ENCODE data around the gene ATP10A. TPM values are rescaled to one million over a fixed set of nuclear protein-coding genes. Genes with fewer than 3 reads are reported as not detected.

Gene ATP10A
- total RNA-seq, 4 donors from 2014 or later = 2.7 to 7.0 (median 3.4) TPM

DNA sequence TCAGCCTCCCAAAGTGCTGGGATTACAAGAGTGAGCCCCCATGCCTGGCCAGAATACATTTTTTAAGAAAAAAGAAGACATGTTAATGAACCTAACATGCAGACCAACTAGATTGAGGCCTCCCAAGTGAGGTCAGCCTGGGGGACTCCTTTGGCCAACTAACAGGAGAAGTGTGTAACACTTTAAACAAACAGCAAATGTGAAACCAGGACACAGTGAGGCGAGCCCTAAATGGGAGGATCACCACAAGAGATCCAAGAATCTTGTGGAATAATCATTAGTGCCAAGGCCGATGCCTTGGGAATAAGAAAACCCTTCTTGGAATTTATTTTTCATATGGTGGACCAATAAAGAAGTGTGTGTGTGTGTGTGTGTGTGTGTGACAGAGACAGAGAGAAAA, 73.9 kb downstream of the ATP10A start:
- WGBS, 2 donors = 78% methylated on average over 2 of the region's 2 CpGs
- intact Hi-C loops (cut with DNase I) = no loop called here
- Histone ChIP-seq H3K27ac (no peak overlapping the region), H3K27me3 (no peaks in the 10 kb centered on the region), H3K36me3 (no peaks in the 10 kb centered on the region), H3K9me3 (no peaks in the 10 kb centered on the region), H3K4me3 (replicated peaks in 1 of 3) (no peak overlapping the region), H3K4me1 (peaks cover 0 to 12% of the 10 kb centered on the region in 2 donors)
- TF ChIP-seq POLR2A (IDR thresholded peaks at IDR 0.05) = no peak
- no peak for DNase-seq

DNA sequence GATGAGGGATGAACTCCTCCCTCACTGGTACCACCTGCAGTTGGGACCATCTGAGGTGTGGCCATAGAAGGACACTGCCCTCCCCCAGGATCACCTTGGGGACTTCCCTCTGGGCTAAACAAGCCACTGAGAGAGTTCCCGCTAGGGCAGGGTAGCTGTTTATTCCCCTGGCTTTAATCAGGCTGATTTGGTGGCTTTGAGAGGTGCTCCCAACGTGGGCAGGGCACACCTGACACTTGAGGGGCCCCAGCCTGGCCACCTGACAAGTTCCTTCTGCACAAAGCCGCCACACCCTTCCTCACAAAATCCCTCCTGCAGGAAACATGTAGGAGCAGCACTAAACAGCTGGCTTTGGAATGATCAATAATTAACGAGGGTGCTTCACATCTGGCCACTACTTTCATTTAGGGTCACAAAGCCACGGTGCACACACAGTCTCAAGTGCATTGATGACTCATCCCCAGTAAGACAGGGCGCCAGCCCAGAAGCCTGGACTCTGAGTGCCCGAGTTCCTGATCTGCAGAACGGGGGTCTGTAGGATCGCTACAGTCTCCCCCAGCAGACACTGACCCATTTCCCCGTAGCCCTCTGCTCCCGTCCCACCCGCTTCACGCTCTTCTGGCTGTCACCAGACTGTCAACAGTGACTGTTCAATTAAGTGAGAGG, 75.1 kb downstream of the ATP10A start:
- TF ChIP-seq POLR2A (IDR thresholded peaks at IDR 0.05) (no peak), CTCF (IDR thresholded peaks at IDR 0.05) (no peak)
- Histone ChIP-seq H3K9me3 (no peaks in the 10 kb centered on the region), H3K27ac (peak overlapping the region in 1 of 3 donors; percentile 27), H3K36me3 (no peaks in the 10 kb centered on the region), H3K27me3 (no peaks in the 10 kb centered on the region), H3K4me3 (replicated peaks in 1 of 3) (no peak overlapping the region), H3K4me1 (peaks cover 0 to 12% of the 10 kb centered on the region in 2 donors)
- 47 to 50% methylated on average over 12 to 13 of the region's 13 CpGs for WGBS, 2 donors
- intact Hi-C loops (cut with DNase I) = no loop called here
- DNase-seq = no peak

DNA sequence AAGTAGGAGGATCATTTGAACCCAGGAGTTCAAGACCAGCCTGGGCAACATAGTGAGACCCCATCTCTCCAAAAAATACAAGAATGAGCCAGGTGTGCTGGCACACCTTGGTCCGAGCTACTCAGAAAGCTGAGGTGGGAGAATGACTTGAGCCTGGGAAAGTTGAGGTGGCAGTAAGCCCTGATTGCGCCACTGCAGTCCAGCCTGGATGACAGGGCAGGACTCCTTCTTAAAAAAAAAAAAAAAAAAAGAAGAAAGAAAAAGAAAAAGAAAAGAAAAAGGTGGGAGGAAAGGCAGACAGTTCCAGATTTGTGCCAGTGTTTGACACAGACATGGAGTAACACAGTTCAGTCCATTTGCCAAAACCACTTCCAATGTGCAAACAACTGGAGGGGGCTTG, 75.7 kb downstream of the ATP10A start:
- no peaks in the 10 kb centered on the region for H3K9me3 ChIP-seq
- intact Hi-C loops (cut with DNase I) = no loop called here
- no peak overlapping the region for H3K4me3 ChIP-seq (replicated peaks in 1 of 3)
- 98 to 100% methylated on average over 2 of the region's 2 CpGs for WGBS, 2 donors
- H3K4me1 ChIP-seq = peaks cover 0 to 12% of the 10 kb centered on the region in 2 donors
- no peak overlapping the region for H3K27ac ChIP-seq
- TF ChIP-seq POLR2A (IDR thresholded peaks at IDR 0.05) (no peak), CTCF (IDR thresholded peaks at IDR 0.05) (no peak)
- H3K36me3 ChIP-seq = no peaks in the 10 kb centered on the region
- H3K27me3 ChIP-seq = no peaks in the 10 kb centered on the region
- DNase-seq = no peak

- Histone ChIP-seq H3K4me1 (peaks cover 0 to 12% of the 10 kb centered on the region in 2 donors), H3K27me3 (no peaks in the 10 kb centered on the region), H3K27ac (no peak overlapping the region), H3K9me3 (no peaks in the 10 kb centered on the region), H3K36me3 (no peaks in the 10 kb centered on the region), H3K4me3 (replicated peaks in 1 of 3) (no peak overlapping the region)
- DNase-seq = no peak
- intact Hi-C loops (cut with DNase I) = no loop called here
- WGBS, 2 donors = 87 to 92% methylated on average over 12 to 13 of the region's 14 CpGs
- TF ChIP-seq POLR2A (IDR thresholded peaks at IDR 0.05) (no peak), CTCF (IDR thresholded peaks at IDR 0.05) (no peak)
Observed at GRCh38 chr15:25786040-25786439, 77.1 kb downstream of the ATP10A start.

DNA sequence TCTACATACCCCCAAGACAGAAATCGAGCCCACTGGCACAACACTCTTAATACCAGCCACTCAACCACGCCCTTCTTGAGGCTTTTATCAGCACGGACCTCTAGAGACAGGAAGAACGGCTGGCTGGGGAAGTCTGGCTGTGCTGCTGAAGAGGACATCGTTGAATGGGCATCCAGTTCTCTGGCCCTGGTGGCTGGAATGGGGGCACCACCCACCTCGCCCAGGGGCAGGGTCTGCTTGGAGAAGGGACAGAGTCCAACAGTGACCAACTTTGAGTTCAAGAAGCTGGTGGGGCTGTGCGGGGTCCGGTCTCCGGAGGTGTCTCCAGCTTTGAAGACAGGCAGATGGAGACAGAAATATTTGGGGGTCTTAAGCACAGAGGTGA, 77.5 kb downstream of the ATP10A start:
- Histone ChIP-seq H3K4me3 (replicated peaks in 1 of 3) (no peak overlapping the region), H3K4me1 (peaks cover 0 to 12% of the 10 kb centered on the region in 2 donors), H3K27me3 (no peaks in the 10 kb centered on the region), H3K36me3 (no peaks in the 10 kb centered on the region), H3K27ac (no peak overlapping the region), H3K9me3 (no peaks in the 10 kb centered on the region)
- TF ChIP-seq CTCF (IDR thresholded peaks at IDR 0.05) = no peak
- no peak for TF ChIP-seq POLR2A (IDR thresholded peaks at IDR 0.05)
- no peak for DNase-seq
- intact Hi-C loops (cut with DNase I) = no loop called here
- 66 to 74% methylated on average over 9 of the region's 9 CpGs for WGBS, 2 donors
